Measurements from ENCODE around the gene FLNC. TPM values are rescaled to one million over a fixed set of nuclear protein-coding genes. Genes with fewer than 3 reads are reported as not detected.

The FLNC gene
- polyA plus RNA-seq, 1 of the 3 experiments (the other 2 are of a cell fraction): 43.7 TPM

DNA sequence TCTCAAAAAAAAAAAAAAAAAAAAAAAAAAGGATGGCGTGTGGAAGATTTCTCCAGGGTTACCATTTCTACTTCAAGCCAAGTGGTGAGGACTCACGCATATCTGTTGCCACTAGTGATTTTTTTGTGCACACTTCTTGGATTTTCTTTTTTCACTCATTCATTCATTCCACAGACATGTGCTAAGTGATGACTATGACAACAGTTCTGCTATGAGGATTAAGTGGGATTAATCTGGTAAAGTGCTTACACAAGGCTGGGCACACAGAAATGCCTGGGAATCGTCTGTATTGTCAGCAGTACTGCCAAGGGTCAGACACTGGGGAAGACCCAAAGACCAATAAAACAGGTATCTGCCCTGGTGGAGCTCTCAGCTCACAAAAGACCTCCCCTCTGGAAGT is 48.4 kb upstream of the FLNC start:
- ChIA-PET CTCF (interaction anchor here (1.0 to 2.7 kb wide), 7 partner anchors 11 to 355 kb away, joined by 3 to 8 read pairs (median 4); partner anchors contain the start of gene CALU), POLR2A (interaction anchor here (0.7 kb wide), 1 partner anchor 11 kb away, joined by 3 read pairs; no protein-coding TSS in a partner anchor)
- Histone ChIP-seq H3K27ac (ENCODE audit: low read depth in 2 of 2, low read length in 1 of 2) (no peak overlapping the region), H3K36me3 (replicated peaks in 1 of 2; ENCODE audit: control insufficient read depth in 1 of 2, insufficient read depth in 2 of 2, low read length in 1 of 2) (no peaks in the 10 kb centered on the region), H3F3A (replicated peaks; ENCODE audit: insufficient read depth) (peaks cover 17% of the 10 kb centered on the region), H3K9me3 (peaks cover 13% of the 10 kb centered on the region), H3K4me2 (no peak overlapping the region), H2AFZ (ENCODE audit: low read depth) (no peak overlapping the region), H3K79me2 (ENCODE audit: insufficient read depth) (no peaks in the 10 kb centered on the region), H3K4me1 (ENCODE audit: control insufficient read depth in 1 of 2, insufficient read depth in 2 of 2, low read depth in 1 of 2, low read length in 1 of 2) (peaks cover 0 to 8% of the 10 kb centered on the region in 2 experiments; a peak in 1 of 4 replicates), H4K20me1 (ENCODE audit: insufficient read depth) (no peaks in the 10 kb centered on the region), H3K27me3 (ENCODE audit: insufficient read depth) (no peaks in the 10 kb centered on the region), H3K4me3 (ENCODE audit: low read depth in 2 of 2, low read length in 1 of 2) (no peak overlapping the region), H3K9me2 (no peaks in the 10 kb centered on the region), H3K9ac (no peak overlapping the region)
- DNase-seq: no peak
- 82% methylated on average over 3 of the region's 3 CpGs for WGBS (ENCODE audit: low lambda C conversion rate)
- TF ChIP-seq RAD21 (IDR thresholded peaks at IDR 0.05; ENCODE audit: low read length) (no peak), MXI1 (IDR thresholded peaks at IDR 0.05; ENCODE audit: low read depth, low read length) (no peak), NFIC (IDR thresholded peaks at IDR 0.05; ENCODE audit: borderline replicate concordance) (no peak), TEAD4 (IDR thresholded peaks at IDR 0.05; ENCODE audit: borderline replicate concordance, insufficient read depth) (no peak), SMC3 (IDR thresholded peaks at IDR 0.05; ENCODE audit: low read depth, low read length) (no peak), MAX (IDR thresholded peaks at IDR 0.05; ENCODE audit: low read depth) (no peak), RCOR1 (IDR thresholded peaks at IDR 0.05; ENCODE audit: low read length) (no peak), TAF1 (IDR thresholded peaks at IDR 0.05; ENCODE audit: borderline replicate concordance, low read depth, low read length) (no peak)

GRCh38 chr7:128783143-128783861 is 46.9 kb upstream of the FLNC start:
- ChIA-PET CTCF (interaction anchor here (0.6 to 2.7 kb wide), 12 partner anchors 9 to 357 kb away, joined by 3 to 8 read pairs (median 4); partner anchors contain the start of gene CALU), POLR2A (interaction anchor here (1.4 kb wide), 1 partner anchor 8 kb away, joined by 4 read pairs; no protein-coding TSS in a partner anchor)
- Histone ChIP-seq H3K9me2 (no peaks in the 10 kb centered on the region), H3K27ac (ENCODE audit: low read depth in 2 of 2, low read length in 1 of 2) (no peak overlapping the region; a peak in 1 of 4 replicates), H3K4me3 (ENCODE audit: low read depth in 2 of 2, low read length in 1 of 2) (no peak overlapping the region), H3K4me2 (no peak overlapping the region), H3F3A (replicated peaks; ENCODE audit: insufficient read depth) (peaks cover 3% of the 10 kb centered on the region), H3K27me3 (ENCODE audit: insufficient read depth) (no peaks in the 10 kb centered on the region), H3K79me2 (ENCODE audit: insufficient read depth) (no peaks in the 10 kb centered on the region), H2AFZ (ENCODE audit: low read depth) (no peak overlapping the region), H3K9ac (no peak overlapping the region), H3K9me3 (peaks cover 2% of the 10 kb centered on the region; the same call in 1 of the 2 replicates), H4K20me1 (ENCODE audit: insufficient read depth) (no peaks in the 10 kb centered on the region), H3K36me3 (replicated peaks in 1 of 2; ENCODE audit: control insufficient read depth in 1 of 2, insufficient read depth in 2 of 2, low read length in 1 of 2) (no peaks in the 10 kb centered on the region), H3K4me1 (ENCODE audit: control insufficient read depth in 1 of 2, insufficient read depth in 2 of 2, low read depth in 1 of 2, low read length in 1 of 2) (peaks cover 0 to 8% of the 10 kb centered on the region in 2 experiments; a peak in 1 of 4 replicates)
- DNase-seq: peak; percentile 91
- WGBS (ENCODE audit: low lambda C conversion rate): 32% methylated on average over 13 of the region's 15 CpGs
- TF ChIP-seq TEAD4 (IDR thresholded peaks at IDR 0.05; ENCODE audit: borderline replicate concordance, insufficient read depth) (peak; percentile 89), YY1 (IDR thresholded peaks at IDR 0.05; ENCODE audit: low read depth) (no peak), TCF12 (IDR thresholded peaks at IDR 0.05) (no peak), FOSL2 (IDR thresholded peaks at IDR 0.05; ENCODE audit: borderline replicate concordance, low read depth) (peak; percentile 71; the same call in 1 of the 2 replicates), TAF1 (IDR thresholded peaks at IDR 0.05; ENCODE audit: borderline replicate concordance, low read depth, low read length) (peak; percentile 6; the same call in 1 of the 2 replicates), POLR2AphosphoS5 (IDR thresholded peaks at IDR 0.05; ENCODE audit: low read depth, low read length) (0 out of 2 replicates have a peak, but pooled peaks have one; percentile 24), RCOR1 (IDR thresholded peaks at IDR 0.05; ENCODE audit: low read length) (peak; percentile 76), SMC3 (IDR thresholded peaks at IDR 0.05; ENCODE audit: low read depth, low read length) (peak; percentile 14; the same call in 1 of the 2 replicates), GATA2 (CRISPR knock-in tag; IDR thresholded peaks at IDR 0.05) (peak; percentile 63; the same call in 1 of the 2 replicates), RAD21 (IDR thresholded peaks at IDR 0.05; ENCODE audit: low read length) (0 out of 2 replicates have a peak, but pooled peaks have one; percentile 1), CHD2 (IDR thresholded peaks at IDR 0.05; ENCODE audit: low read length, partially characterized antibody) (peak; percentile 78), FOXM1 (IDR thresholded peaks at IDR 0.05; ENCODE audit: low read depth) (no peak), SIN3A (IDR thresholded peaks at IDR 0.05; ENCODE audit: borderline replicate concordance, low read depth, low read length) (peak; percentile 40; the same call in 1 of the 2 replicates), RFX5 (IDR thresholded peaks at IDR 0.05; ENCODE audit: low read length) (no peak), MAX (IDR thresholded peaks at IDR 0.05; ENCODE audit: low read depth) (no peak), ELF1 (IDR thresholded peaks at IDR 0.05) (no peak), MEF2A (IDR thresholded peaks at IDR 0.05; ENCODE audit: borderline replicate concordance, low read depth) (no peak), EP300 (IDR thresholded peaks at IDR 0.05; ENCODE audit: borderline replicate concordance in 1 of 2, low read depth in 1 of 2, low read length in 1 of 2) (peak in 1 of 2 experiments; percentile 69; a peak in 1 of 4 replicates), IRF3 (IDR thresholded peaks at IDR 0.05; ENCODE audit: low read depth, low read length) (no peak), NFIC (IDR thresholded peaks at IDR 0.05; ENCODE audit: borderline replicate concordance) (peak; percentile 42; the same call in 1 of the 2 replicates), NRF1 (IDR thresholded peaks at IDR 0.05; ENCODE audit: low read depth, low read length) (no peak)
- TF ChIP-seq, protein P1, sequence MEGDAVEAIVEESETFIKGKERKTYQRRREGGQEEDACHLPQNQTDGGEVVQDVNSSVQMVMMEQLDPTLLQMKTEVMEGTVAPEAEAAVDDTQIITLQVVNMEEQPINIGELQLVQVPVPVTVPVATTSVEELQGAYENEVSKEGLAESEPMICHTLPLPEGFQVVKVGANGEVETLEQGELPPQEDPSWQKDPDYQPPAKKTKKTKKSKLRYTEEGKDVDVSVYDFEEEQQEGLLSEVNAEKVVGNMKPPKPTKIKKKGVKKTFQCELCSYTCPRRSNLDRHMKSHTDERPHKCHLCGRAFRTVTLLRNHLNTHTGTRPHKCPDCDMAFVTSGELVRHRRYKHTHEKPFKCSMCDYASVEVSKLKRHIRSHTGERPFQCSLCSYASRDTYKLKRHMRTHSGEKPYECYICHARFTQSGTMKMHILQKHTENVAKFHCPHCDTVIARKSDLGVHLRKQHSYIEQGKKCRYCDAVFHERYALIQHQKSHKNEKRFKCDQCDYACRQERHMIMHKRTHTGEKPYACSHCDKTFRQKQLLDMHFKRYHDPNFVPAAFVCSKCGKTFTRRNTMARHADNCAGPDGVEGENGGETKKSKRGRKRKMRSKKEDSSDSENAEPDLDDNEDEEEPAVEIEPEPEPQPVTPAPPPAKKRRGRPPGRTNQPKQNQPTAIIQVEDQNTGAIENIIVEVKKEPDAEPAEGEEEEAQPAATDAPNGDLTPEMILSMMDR (IDR thresholded peaks at IDR 0.05): no peak

Data from SK-N-SH (cell line).